ENCODE results near the gene MRPS31. TPM values are rescaled to one million over a fixed set of nuclear protein-coding genes. Genes with fewer than 3 reads are reported as not detected.
A peak's percentile ranks its signal among the peaks of the same experiment; 100 is the strongest.
"Not testable (repeated sequence)": the region's sequence is repeated elsewhere in the genome, so short reads cannot be mapped to it uniquely, and the experiment has no call there.

The MRPS31 gene
- total and polyA plus RNA-seq, 5 donors from 2014 or later = 21.5 to 71.0 (median 55.8) TPM

DNA sequence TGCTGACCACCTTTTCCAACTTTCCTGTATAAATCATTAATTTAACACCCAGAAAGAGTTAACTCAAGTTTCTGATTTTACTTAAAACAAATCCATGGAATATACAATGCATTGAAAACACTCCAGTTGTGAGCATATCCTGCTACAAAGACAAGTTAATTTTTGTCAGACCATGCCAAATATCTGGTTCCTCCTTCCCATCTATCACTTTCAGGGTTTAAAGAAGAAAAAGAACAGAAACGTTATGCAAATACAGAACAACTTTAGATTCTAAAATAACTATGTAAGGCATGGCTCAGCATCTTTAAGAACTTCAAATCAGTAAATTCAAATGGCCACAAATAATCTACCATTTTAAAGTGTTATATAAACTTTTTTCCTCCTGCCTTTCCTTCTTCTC, 14.9 kb downstream of the MRPS31 start:
- Mint-ChIP-seq H3K27me3 (no peaks in the 10 kb centered on the region), H3K4me1 (peaks cover 0 to 10% (median 6%) of the 10 kb centered on the region in 4 donors), H3K36me3 (peaks cover 37% of the 10 kb centered on the region), H3K4me3 (no peak overlapping the region), H3K9me3 (no peaks in the 10 kb centered on the region), H3K27ac (no peak overlapping the region)
- DNase-seq (no peak), ATAC-seq (ENCODE audit: low read depth in 2 of 2) (no peak)
- H3K27me3 ChIP-seq (ENCODE audit: control insufficient read depth, insufficient read depth, low read length) = no peaks in the 10 kb centered on the region
- peaks cover 55% of the 10 kb centered on the region for H3K36me3 ChIP-seq (ENCODE audit: control insufficient read depth, insufficient read depth, low read length)
- no peaks in the 10 kb centered on the region for H3K4me1 ChIP-seq (ENCODE audit: control insufficient read depth, insufficient read depth, low read length, poor library complexity, severe bottlenecking)
- no peak overlapping the region for H3K4me3 ChIP-seq (ENCODE audit: low read depth, low read length)
- no peaks in the 10 kb centered on the region for H3K9me3 ChIP-seq (ENCODE audit: control insufficient read depth in 2 of 2, low read length in 2 of 2)
- H3K27ac ChIP-seq (ENCODE audit: insufficient read depth, low read length, poor library complexity, severe bottlenecking) = no peak overlapping the region

GRCh38 chr13:40755082-40755700, 15.8 kb downstream of the MRPS31 start:
- peaks cover 34% of the 10 kb centered on the region for H3K36me3 Mint-ChIP-seq
- no peak overlapping the region for H3K27ac ChIP-seq (ENCODE audit: insufficient read depth, low read length, poor library complexity, severe bottlenecking)
- no peaks in the 10 kb centered on the region for H3K27me3 Mint-ChIP-seq
- peak overlapping the region in 1 of 3 donors; percentile 62 for H3K27ac Mint-ChIP-seq
- DNase-seq (no peak), ATAC-seq (ENCODE audit: low read depth in 2 of 2) (no peak)
- no peaks in the 10 kb centered on the region for H3K4me1 ChIP-seq (ENCODE audit: control insufficient read depth, insufficient read depth, low read length, poor library complexity, severe bottlenecking)
- no peak overlapping the region for H3K4me3 ChIP-seq (ENCODE audit: low read depth, low read length)
- no peaks in the 10 kb centered on the region for H3K9me3 ChIP-seq (ENCODE audit: control insufficient read depth in 2 of 2, low read length in 2 of 2)
- H3K27me3 ChIP-seq (ENCODE audit: control insufficient read depth, insufficient read depth, low read length) = no peaks in the 10 kb centered on the region
- no peak overlapping the region for H3K4me3 Mint-ChIP-seq
- no peaks in the 10 kb centered on the region for H3K9me3 Mint-ChIP-seq
- peaks cover 0 to 10% (median 8%) of the 10 kb centered on the region in 4 donors for H3K4me1 Mint-ChIP-seq
- peaks cover 53% of the 10 kb centered on the region for H3K36me3 ChIP-seq (ENCODE audit: control insufficient read depth, insufficient read depth, low read length)

DNA sequence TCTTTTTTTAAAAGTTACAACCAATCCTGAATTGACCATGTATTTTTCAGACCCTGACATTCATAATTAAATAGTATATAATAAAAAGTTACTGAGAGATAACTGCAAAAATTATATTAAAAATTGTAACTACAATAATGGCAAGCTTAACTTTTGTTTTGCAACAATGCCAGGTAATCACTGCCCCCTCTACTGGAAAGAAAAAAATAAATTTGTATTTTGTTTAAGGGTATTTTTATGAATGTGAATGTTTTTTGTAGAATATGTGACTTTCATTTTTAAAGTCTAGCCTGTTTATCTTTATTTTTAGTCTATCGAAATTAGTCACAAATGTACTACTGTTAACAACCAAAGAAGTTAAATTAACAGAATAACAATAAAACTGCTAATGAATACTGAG, 21.7 kb downstream of the MRPS31 start:
- Mint-ChIP-seq H3K4me3 (no peak overlapping the region), H3K9me3 (no peaks in the 10 kb centered on the region), H3K27ac (peak overlapping the region in 1 of 3 donors; percentile 26), H3K36me3 (peaks cover 31% of the 10 kb centered on the region), H3K27me3 (no peaks in the 10 kb centered on the region), H3K4me1 (peaks cover 10 to 13% (median 12%) of the 10 kb centered on the region in 4 donors)
- peaks cover 40% of the 10 kb centered on the region for H3K36me3 ChIP-seq (ENCODE audit: control insufficient read depth, insufficient read depth, low read length)
- H3K27me3 ChIP-seq (ENCODE audit: control insufficient read depth, insufficient read depth, low read length) = no peaks in the 10 kb centered on the region
- no peaks in the 10 kb centered on the region for H3K9me3 ChIP-seq (ENCODE audit: control insufficient read depth in 2 of 2, low read length in 2 of 2)
- no peaks in the 10 kb centered on the region for H3K4me1 ChIP-seq (ENCODE audit: control insufficient read depth, insufficient read depth, low read length, poor library complexity, severe bottlenecking)
- no peak overlapping the region for H3K4me3 ChIP-seq (ENCODE audit: low read depth, low read length)
- no peak overlapping the region for H3K27ac ChIP-seq (ENCODE audit: insufficient read depth, low read length, poor library complexity, severe bottlenecking)
- ATAC-seq (ENCODE audit: low read depth in 2 of 2) = no peak
- peak in 2 of 3 donors; percentile 23 to 39 for DNase-seq

DNA sequence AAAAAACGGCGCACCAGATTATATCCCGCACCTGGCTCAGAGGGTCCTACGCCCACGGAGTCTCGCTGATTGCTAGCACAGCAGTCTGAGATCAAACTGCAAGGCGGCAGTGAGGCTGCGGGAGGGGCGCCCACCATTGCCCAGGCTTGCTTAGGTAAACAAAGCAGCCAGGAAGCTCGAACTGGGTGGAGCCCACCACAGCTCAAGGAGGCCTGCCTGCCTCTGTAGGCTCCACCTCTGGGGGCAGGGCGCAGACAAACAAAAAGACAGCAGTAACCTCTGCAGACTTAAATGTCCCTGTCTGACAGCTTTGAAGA, 35.8 kb downstream of the MRPS31 start:
- H3K27ac Mint-ChIP-seq = peak overlapping the region in 1 of 3 donors; percentile 80

DNA sequence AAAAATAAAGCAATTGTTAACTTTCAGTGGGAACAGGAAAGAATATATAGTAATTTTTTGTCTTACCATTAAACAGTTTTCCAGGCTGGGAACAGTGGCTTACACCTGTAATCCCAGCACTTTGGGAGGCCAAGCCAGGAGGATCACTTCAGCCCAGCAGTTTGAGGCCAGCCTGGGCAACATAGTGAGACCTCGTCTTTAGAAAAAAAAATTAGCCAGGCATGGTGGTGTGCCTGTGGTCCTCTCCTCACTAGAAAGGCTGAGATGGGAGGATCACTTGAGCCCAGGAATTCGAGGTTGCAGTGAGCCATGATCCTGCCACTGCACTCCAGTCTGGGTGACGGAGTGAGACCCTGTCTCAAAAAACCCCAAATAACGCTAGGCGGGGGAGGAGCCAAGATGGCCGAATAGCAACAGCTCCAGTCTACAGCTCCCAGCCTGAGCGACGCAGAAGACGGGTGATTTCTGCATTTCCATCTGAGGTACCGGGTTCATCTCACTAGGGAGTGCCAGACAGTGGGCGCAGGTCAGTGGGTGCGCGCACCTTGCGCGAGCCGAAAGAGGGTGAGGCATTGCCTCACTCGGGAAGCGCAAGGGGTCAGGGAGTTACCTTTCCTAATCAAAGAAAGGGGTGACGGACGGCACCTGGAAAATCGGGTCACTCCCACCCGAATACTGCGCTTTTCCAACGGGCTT, 36.3 kb downstream of the MRPS31 start:
- not testable (repeated sequence) for H3K27ac ChIP-seq (ENCODE audit: insufficient read depth, low read length, poor library complexity, severe bottlenecking); DNase-seq; H3K4me1 ChIP-seq (ENCODE audit: control insufficient read depth, insufficient read depth, low read length, poor library complexity, severe bottlenecking); H3K4me3 ChIP-seq (ENCODE audit: low read depth, low read length); ATAC-seq (ENCODE audit: low read depth in 2 of 2); H3K27me3 Mint-ChIP-seq; H3K36me3 ChIP-seq (ENCODE audit: control insufficient read depth, insufficient read depth, low read length); H3K9me3 ChIP-seq (ENCODE audit: control insufficient read depth in 2 of 2, low read length in 2 of 2); H3K9me3 Mint-ChIP-seq; H3K27me3 ChIP-seq (ENCODE audit: control insufficient read depth, insufficient read depth, low read length)
- Mint-ChIP-seq H3K36me3 (peaks cover 21% of the 10 kb centered on the region), H3K27ac (peak overlapping the region; percentile 67 to 92 (median 80)), H3K4me3 (peak overlapping the region in 2 of 4 donors; percentile 13 to 19), H3K4me1 (peaks cover 11 to 39% (median 16%) of the 10 kb centered on the region in 4 donors)

More for the DNA sequence above, 35.8 kb downstream of the MRPS31 start:
- H3K27ac ChIP-seq (ENCODE audit: insufficient read depth, low read length, poor library complexity, severe bottlenecking); ATAC-seq (ENCODE audit: low read depth in 2 of 2); H3K36me3 ChIP-seq (ENCODE audit: control insufficient read depth, insufficient read depth, low read length); H3K4me3 Mint-ChIP-seq; H3K27me3 ChIP-seq (ENCODE audit: control insufficient read depth, insufficient read depth, low read length); H3K9me3 ChIP-seq (ENCODE audit: control insufficient read depth in 2 of 2, low read length in 2 of 2); H3K27me3 Mint-ChIP-seq; H3K9me3 Mint-ChIP-seq; H3K4me3 ChIP-seq (ENCODE audit: low read depth, low read length); H3K4me1 ChIP-seq (ENCODE audit: control insufficient read depth, insufficient read depth, low read length, poor library complexity, severe bottlenecking): not testable (repeated sequence)
- peaks cover 11 to 39% (median 16%) of the 10 kb centered on the region in 4 donors for H3K4me1 Mint-ChIP-seq
- peak in 1 of 3 donors; percentile 24 for DNase-seq
- H3K36me3 Mint-ChIP-seq = peaks cover 21% of the 10 kb centered on the region

- H3K27me3 ChIP-seq (ENCODE audit: control insufficient read depth, insufficient read depth, low read length) = no peaks in the 10 kb centered on the region
- ATAC-seq (ENCODE audit: low read depth in 2 of 2) = no peak
- DNase-seq = no peak
- H3K27ac Mint-ChIP-seq = peak overlapping the region in 2 of 3 donors; percentile 73 to 86
- peaks cover 10% of the 10 kb centered on the region for H3K36me3 ChIP-seq (ENCODE audit: control insufficient read depth, insufficient read depth, low read length)
- peaks cover 0 to 3% (median 0%) of the 10 kb centered on the region in 7 donors for H3K9me3 Mint-ChIP-seq
- H3K27ac ChIP-seq (ENCODE audit: insufficient read depth, low read length, poor library complexity, severe bottlenecking) = no peak overlapping the region
- peak overlapping the region in 1 of 4 donors; percentile 23 for H3K4me3 Mint-ChIP-seq
- H3K4me3 ChIP-seq (ENCODE audit: low read depth, low read length) = no peak overlapping the region
- H3K9me3 ChIP-seq (ENCODE audit: control insufficient read depth in 2 of 2, low read length in 2 of 2) = no peaks in the 10 kb centered on the region
- no peaks in the 10 kb centered on the region for H3K27me3 Mint-ChIP-seq
- peaks cover 11 to 36% (median 13%) of the 10 kb centered on the region in 4 donors for H3K4me1 Mint-ChIP-seq
- H3K36me3 Mint-ChIP-seq = peaks cover 26% of the 10 kb centered on the region
- H3K4me1 ChIP-seq (ENCODE audit: control insufficient read depth, insufficient read depth, low read length, poor library complexity, severe bottlenecking) = peaks cover 3% of the 10 kb centered on the region
These were observed 38.3 kb downstream of the MRPS31 start for GRCh38 chr13:40732658-40733057.

GRCh38 chr13:40728595-40728994, 42.4 kb downstream of the MRPS31 start:
- H3K4me3 ChIP-seq (ENCODE audit: low read depth, low read length) = no peak overlapping the region
- Mint-ChIP-seq H3K36me3 (peaks cover 20% of the 10 kb centered on the region), H3K27me3 (no peaks in the 10 kb centered on the region), H3K4me1 (peaks cover 5 to 14% (median 10%) of the 10 kb centered on the region in 4 donors), H3K27ac (no peak overlapping the region), H3K9me3 (peaks cover 0 to 2% (median 0%) of the 10 kb centered on the region in 7 donors), H3K4me3 (no peak overlapping the region)
- H3K4me1 ChIP-seq (ENCODE audit: control insufficient read depth, insufficient read depth, low read length, poor library complexity, severe bottlenecking) = peaks cover 3% of the 10 kb centered on the region
- H3K36me3 ChIP-seq (ENCODE audit: control insufficient read depth, insufficient read depth, low read length) = peaks cover 14% of the 10 kb centered on the region
- H3K27ac ChIP-seq (ENCODE audit: insufficient read depth, low read length, poor library complexity, severe bottlenecking) = no peak overlapping the region
- no peak for DNase-seq
- no peaks in the 10 kb centered on the region for H3K9me3 ChIP-seq (ENCODE audit: control insufficient read depth in 2 of 2, low read length in 2 of 2)
- ATAC-seq (ENCODE audit: low read depth in 2 of 2) = no peak
- no peaks in the 10 kb centered on the region for H3K27me3 ChIP-seq (ENCODE audit: control insufficient read depth, insufficient read depth, low read length)

DNA sequence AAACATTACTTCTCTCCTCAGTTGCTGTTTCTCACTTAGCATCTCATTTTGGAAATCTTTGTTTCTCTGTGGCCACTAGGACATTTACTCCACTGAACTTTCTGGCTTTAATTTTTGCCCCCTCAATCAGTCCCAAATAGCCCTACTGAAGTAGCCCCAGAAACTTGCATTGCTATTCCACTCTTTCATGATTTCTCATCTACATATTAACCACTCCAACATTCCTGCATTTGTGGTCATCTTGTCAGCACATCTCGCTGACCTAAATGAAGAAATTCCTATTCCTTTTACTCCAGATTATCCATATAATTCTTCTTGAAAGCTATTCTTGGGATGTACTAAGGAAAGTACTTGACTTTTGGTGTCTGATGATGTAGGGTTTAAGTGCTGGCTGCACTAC, 56.6 kb downstream of the MRPS31 start:
- not testable (repeated sequence) for H3K27ac ChIP-seq (ENCODE audit: insufficient read depth, low read length, poor library complexity, severe bottlenecking); H3K27me3 ChIP-seq (ENCODE audit: control insufficient read depth, insufficient read depth, low read length); H3K4me1 Mint-ChIP-seq; H3K4me3 ChIP-seq (ENCODE audit: low read depth, low read length); H3K9me3 ChIP-seq (ENCODE audit: control insufficient read depth in 2 of 2, low read length in 2 of 2); H3K4me1 ChIP-seq (ENCODE audit: control insufficient read depth, insufficient read depth, low read length, poor library complexity, severe bottlenecking); DNase-seq; ATAC-seq (ENCODE audit: low read depth in 2 of 2); H3K27me3 Mint-ChIP-seq; H3K4me3 Mint-ChIP-seq
- Mint-ChIP-seq H3K9me3 (peaks cover 0 to 17% (median 5%) of the 10 kb centered on the region in 7 donors), H3K27ac (peak overlapping the region in 1 of 3 donors; percentile 9), H3K36me3 (peaks cover 29% of the 10 kb centered on the region)
- peaks cover 21% of the 10 kb centered on the region for H3K36me3 ChIP-seq (ENCODE audit: control insufficient read depth, insufficient read depth, low read length)

Data from CD4-positive, CD25-positive, alpha-beta regulatory T cell (primary cell).